Posterior cingulate gyrus (tissue), 11 donors: ENCODE measurements around the gene USP17L21.
"Not testable (repeated sequence)": the region's sequence is repeated elsewhere in the genome, so short reads cannot be mapped to it uniquely, and the experiment has no call there.

ENCODE experiments used
- DNase-seq, 10 donors: peaks; one replicate each; pipeline versions ENCODE4 v3.0.0 to v3.0.0-alpha.2; 2020 to 2021; ENCODE audit warnings: mixed read lengths in 3 of 10
- intact Hi-C: fragments of 100-400 bp; cut with DNase I; formaldehyde crosslinking; loops from one replicate; pipeline ENCODE4 v1.15.1; 2023

USP17L21 gene, protein sequence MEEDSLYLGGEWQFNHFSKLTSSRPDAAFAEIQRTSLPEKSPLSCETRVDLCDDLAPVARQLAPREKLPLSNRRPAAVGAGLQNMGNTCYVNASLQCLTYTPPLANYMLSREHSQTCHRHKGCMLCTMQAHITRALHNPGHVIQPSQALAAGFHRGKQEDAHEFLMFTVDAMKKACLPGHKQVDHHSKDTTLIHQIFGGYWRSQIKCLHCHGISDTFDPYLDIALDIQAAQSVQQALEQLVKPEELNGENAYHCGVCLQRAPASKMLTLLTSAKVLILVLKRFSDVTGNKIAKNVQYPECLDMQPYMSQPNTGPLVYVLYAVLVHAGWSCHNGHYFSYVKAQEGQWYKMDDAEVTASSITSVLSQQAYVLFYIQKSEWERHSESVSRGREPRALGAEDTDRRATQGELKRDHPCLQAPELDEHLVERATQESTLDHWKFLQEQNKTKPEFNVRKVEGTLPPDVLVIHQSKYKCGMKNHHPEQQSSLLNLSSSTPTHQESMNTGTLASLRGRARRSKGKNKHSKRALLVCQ

DNA sequence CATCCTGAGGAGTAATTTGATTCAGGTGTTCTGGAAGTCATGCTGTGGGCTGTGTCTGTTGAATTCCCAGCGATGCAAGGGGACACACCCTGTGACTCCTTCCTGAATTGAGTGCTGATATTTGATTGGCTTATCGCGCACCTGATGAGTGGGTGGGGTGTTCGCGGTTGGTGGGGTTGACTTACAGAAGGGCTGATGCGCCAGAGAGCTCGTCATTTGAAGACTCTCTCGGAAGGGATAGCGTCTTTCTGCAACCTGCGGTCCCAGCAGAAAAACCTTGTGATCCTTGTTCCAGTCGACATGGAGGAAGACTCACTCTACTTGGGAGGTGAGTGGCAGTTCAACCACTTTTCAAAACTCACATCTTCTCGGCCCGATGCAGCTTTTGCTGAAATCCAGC lies at the start of gene USP17L21:
Gene USP17L21 (plus strand): TSS at position 301 of the 400 bp plus-strand sequence. CDS start 0 bp downstream, at position 301.
- intact Hi-C loops, DNase-seq: not testable (repeated sequence)

DNA sequence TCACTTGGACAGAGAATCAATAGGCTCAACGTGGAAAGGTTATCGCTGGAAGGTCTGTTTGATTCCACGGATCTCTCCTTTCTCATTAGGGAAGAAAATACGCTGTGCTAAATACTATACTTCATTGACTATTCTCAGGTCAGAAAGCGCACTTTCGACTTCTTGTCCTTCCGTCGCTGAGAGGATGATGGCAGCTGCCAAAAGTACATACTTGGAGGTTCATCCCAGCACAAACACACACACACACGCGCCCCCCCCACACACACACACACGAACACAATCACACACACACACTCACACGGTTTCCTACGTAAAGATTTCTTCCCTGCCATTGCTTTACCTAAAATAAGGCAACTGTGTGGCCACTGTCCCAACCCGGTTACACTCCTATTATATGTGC lies 48.0 kb upstream of the USP17L21 start:
- peak in 6 of 10 donors; percentile 0 to 82 (median 9) for DNase-seq
- intact Hi-C loops, result not testable (repeated sequence)

DNA sequence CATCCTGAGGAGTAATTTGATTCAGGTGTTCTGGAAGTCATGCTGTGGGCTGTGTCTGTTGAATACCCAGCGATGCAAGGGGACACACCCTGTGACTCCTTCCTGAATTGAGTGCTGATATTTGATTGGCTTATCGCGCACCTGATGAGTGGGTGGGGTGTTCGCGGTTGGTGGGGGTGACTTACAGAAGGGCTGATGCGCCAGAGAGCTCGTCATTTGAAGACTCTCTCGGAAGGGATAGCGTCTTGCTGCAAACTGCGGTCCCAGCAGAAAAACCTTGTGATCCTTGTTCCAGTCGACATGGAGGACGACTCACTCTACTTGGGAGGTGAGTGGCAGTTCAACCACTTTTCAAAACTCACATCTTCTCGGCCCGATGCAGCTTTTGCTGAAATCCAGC lies 47.6 kb upstream of the USP17L21 start, which contains the start of gene USP17L11:
Gene USP17L11 (plus strand): TSS at position 301 of the 400 bp plus-strand sequence. CDS start 0 bp downstream, at position 301.
- intact Hi-C loops, DNase-seq: not testable (repeated sequence)

DNA sequence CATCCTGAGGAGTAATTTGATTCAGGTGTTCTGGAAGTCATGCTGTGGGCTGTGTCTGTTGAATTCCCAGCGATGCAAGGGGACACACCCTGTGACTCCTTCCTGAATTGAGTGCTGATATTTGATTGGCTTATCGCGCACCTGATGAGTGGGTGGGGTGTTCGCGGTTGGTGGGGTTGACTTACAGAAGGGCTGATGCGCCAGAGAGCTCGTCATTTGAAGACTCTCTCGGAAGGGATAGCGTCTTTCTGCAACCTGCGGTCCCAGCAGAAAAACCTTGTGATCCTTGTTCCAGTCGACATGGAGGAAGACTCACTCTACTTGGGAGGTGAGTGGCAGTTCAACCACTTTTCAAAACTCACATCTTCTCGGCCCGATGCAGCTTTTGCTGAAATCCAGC lies 42.8 kb upstream of the USP17L21 start, which contains the start of gene USP17L12:
Gene USP17L12 (plus strand): TSS at position 301 of the 400 bp plus-strand sequence. CDS start 0 bp downstream, at position 301.
- intact Hi-C loops, DNase-seq: not testable (repeated sequence)

DNA sequence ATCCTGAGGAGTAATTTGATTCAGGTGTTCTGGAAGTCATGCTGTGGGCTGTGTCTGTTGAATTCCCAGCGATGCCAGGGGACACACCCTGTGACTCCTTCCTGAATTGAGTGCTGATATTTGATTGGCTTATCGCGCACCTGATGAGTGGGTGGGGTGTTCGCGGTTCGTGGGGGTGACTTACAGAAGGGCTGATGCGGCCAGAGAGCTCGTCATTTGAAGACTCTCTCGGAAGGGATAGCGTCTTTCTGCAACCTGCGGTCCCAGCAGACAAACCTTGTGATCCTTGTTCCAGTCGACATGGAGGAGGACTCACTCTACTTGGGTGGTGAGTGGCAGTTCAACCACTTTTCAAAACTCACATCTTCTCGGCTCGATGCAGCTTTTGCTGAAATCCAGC lies 38.1 kb upstream of the USP17L21 start, which contains the start of gene USP17L13:
Gene USP17L13 (plus strand): TSS at position 301 of the 400 bp plus-strand sequence. CDS start 0 bp downstream, at position 301.
- DNase-seq, intact Hi-C loops: not testable (repeated sequence)

DNA sequence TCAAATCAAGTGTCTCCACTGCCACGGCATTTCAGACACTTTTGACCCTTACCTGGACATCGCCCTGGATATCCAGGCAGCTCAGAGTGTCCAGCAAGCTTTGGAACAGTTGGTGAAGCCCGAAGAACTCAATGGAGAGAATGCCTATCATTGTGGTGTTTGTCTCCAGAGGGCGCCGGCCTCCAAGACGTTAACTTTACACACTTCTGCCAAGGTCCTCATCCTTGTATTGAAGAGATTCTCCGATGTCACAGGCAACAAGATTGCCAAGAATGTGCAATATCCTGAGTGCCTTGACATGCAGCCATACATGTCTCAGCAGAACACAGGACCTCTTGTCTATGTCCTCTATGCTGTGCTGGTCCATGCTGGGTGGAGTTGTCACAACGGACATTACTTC lies 32.4 kb upstream of the USP17L21 start:
- intact Hi-C loops, result not testable (repeated sequence)
- peak in 5 of 10 donors; percentile 0 to 25 (median 11) for DNase-seq

DNA sequence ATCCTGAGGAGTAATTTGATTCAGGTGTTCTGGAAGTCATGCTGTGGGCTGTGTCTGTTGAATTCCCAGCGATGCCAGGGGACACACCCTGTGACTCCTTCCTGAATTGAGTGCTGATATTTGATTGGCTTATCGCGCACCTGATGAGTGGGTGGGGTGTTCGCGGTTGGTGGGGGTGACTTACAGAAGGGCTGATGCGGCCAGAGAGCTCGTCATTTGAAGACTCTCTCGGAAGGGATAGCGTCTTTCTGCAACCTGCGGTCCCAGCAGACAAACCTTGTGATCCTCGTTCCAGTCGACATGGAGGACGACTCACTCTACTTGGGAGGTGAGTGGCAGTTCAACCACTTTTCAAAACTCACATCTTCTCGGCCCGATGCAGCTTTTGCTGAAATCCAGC lies 28.6 kb upstream of the USP17L21 start, which contains the start of gene USP17L15:
Gene USP17L15 (plus strand): TSS at position 301 of the 400 bp plus-strand sequence. CDS start 0 bp downstream, at position 301.
- intact Hi-C loops, DNase-seq: not testable (repeated sequence)

DNA sequence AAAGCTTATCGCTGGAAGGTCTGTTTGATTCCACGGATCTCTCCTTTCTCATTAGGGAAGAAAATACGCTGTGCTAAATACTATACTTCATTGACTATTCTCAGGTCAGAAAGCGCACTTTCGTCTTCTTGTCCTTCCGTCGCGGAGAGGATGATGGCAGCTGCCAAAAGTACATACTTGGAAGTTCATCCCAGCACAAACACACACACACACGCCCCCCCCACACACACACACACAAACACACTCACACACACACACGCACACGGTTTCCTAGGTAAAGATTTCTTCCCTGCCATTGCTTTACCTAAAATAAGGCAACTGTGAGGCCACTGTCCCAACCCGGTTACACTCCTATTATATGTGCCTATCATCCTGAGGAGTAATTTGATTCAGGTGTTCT lies 24.2 kb upstream of the USP17L21 start:
- DNase-seq, result peak in 4 of 10 donors; percentile 5 to 91 (median 14)
- intact Hi-C loops, result not testable (repeated sequence)

DNA sequence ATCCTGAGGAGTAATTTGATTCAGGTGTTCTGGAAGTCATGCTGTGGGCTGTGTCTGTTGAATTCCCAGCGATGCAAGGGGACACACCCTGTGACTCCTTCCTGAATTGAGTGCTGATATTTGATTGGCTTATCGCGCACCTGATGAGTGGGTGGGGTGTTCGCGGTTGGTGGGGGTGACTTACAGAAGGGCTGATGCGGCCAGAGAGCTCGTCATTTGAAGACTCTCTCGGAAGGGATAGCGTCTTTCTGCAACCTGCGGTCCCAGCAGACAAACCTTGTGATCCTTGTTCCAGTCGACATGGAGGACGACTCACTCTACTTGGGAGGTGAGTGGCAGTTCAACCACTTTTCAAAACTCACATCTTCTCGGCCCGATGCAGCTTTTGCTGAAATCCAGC lies 19.1 kb upstream of the USP17L21 start, which contains the start of gene USP17L17:
Gene USP17L17 (plus strand): TSS at position 301 of the 400 bp plus-strand sequence. CDS start 0 bp downstream, at position 301.
- DNase-seq, intact Hi-C loops: not testable (repeated sequence)

DNA sequence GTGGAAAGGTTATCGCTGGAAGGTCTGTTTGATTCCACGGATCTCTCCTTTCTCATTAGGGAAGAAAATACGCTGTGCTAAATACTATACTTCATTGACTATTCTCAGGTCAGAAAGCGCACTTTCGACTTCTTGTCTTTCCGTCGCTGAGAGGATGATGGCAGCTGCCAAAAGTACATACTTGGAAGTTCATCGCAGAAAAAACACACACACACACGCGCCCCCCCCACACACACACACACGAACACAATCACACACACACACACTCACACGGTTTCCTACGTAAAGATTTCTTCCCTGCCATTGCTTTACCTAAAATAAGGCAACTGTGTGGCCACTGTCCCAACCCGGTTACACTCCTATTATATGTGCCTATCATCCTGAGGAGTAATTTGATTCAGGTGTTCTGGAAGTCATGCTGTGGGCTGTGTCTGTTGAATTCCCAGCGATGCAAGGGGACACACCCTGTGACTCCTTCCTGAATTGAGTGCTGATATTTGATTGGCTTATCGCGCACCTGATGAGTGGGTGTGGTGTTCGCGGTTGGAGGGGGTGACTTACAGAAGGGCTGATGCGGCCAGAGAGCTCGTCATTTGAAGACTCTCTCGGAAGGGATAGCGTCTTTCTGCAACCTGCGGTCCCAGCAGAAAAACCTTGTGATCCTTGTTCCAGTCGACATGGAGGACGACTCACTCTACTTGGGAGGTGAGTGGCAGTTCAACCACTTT lies 14.6 kb upstream of the USP17L21 start, which contains the start of gene USP17L18:
Gene USP17L18 (plus strand): TSS at position 678 of the 728 bp plus-strand sequence. CDS start 0 bp downstream, at position 678.
- peak in 8 of 10 donors; percentile 1 to 78 (median 16) for DNase-seq
- intact Hi-C loops, result not testable (repeated sequence)

DNA sequence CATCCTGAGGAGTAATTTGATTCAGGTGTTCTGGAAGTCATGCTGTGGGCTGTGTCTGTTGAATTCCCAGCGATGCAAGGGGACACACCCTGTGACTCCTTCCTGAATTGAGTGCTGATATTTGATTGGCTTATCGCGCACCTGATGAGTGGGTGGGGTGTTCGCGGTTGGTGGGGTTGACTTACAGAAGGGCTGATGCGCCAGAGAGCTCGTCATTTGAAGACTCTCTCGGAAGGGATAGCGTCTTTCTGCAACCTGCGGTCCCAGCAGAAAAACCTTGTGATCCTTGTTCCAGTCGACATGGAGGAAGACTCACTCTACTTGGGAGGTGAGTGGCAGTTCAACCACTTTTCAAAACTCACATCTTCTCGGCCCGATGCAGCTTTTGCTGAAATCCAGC lies 9.6 kb upstream of the USP17L21 start, which contains the start of gene USP17L19:
Gene USP17L19 (plus strand): TSS at position 301 of the 400 bp plus-strand sequence. CDS start 0 bp downstream, at position 301.
- intact Hi-C loops, result not testable (repeated sequence)

DNA sequence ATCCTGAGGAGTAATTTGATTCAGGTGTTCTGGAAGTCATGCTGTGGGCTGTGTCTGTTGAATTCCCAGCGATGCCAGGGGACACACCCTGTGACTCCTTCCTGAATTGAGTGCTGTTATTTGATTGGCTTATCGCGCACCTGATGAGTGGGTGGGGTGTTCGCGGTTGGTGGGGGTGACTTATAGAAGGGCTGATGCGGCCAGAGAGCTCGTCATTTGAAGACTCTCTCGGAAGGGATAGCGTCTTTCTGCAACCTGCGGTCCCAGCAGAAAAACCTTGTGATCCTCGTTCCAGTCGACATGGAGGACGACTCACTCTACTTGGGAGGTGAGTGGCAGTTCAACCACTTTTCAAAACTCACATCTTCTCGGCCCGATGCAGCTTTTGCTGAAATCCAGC lies 4.8 kb upstream of the USP17L21 start, which contains the start of gene USP17L20:
Gene USP17L20 (plus strand): TSS at position 301 of the 400 bp plus-strand sequence. CDS start 0 bp downstream, at position 301.
- intact Hi-C loops, result not testable (repeated sequence)

More for the DNA sequence above, 9.6 kb upstream of the USP17L21 start, which contains the start of gene USP17L19:
- not testable (repeated sequence) for DNase-seq

DNA sequence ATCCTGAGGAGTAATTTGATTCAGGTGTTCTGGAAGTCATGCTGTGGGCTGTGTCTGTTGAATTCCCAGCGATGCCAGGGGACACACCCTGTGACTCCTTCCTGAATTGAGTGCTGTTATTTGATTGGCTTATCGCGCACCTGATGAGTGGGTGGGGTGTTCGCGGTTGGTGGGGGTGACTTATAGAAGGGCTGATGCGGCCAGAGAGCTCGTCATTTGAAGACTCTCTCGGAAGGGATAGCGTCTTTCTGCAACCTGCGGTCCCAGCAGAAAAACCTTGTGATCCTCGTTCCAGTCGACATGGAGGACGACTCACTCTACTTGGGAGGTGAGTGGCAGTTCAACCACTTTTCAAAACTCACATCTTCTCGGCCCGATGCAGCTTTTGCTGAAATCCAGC lies 4.6 kb downstream of the USP17L21 start, which contains the start of gene USP17L22:
Gene USP17L22 (plus strand): TSS at position 301 of the 400 bp plus-strand sequence. CDS start 0 bp downstream, at position 301.
- intact Hi-C loops, DNase-seq: not testable (repeated sequence)

More for the DNA sequence above, 4.8 kb upstream of the USP17L21 start, which contains the start of gene USP17L20:
- DNase-seq, result not testable (repeated sequence)

DNA sequence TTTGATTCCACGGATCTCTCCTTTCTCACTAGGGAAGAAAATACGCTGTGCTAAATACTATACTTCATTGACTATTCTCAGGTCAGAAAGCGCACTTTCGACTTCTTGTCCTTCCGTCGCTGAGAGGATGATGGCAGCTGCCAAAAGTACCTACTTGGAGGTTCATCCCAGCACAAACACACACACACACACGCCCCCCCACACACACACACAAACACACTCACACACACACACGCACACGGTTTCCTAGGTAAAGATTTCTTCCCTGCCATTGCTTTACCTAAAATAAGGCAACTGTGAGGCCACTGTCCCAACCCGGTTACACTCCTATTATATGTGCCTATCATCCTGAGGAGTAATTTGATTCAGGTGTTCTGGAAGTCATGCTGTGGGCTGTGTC lies 9.0 kb downstream of the USP17L21 start:
- peak; percentile 2 to 92 (median 38) for DNase-seq
- intact Hi-C loops, result not testable (repeated sequence)
